Medulla oblongata (tissue), 1 donor: Measurements from ENCODE around the gene PRPF40A.
"Not testable (repeated sequence)": the region's sequence is repeated elsewhere in the genome, so short reads cannot be mapped to it uniquely, and the experiment has no call there.

Experiments
- DNase-seq: peaks from one replicate; pipeline ENCODE4 v3.0.0-alpha.2; 2015; ENCODE audit errors: extremely low spot score

The PRPF40A gene

DNA sequence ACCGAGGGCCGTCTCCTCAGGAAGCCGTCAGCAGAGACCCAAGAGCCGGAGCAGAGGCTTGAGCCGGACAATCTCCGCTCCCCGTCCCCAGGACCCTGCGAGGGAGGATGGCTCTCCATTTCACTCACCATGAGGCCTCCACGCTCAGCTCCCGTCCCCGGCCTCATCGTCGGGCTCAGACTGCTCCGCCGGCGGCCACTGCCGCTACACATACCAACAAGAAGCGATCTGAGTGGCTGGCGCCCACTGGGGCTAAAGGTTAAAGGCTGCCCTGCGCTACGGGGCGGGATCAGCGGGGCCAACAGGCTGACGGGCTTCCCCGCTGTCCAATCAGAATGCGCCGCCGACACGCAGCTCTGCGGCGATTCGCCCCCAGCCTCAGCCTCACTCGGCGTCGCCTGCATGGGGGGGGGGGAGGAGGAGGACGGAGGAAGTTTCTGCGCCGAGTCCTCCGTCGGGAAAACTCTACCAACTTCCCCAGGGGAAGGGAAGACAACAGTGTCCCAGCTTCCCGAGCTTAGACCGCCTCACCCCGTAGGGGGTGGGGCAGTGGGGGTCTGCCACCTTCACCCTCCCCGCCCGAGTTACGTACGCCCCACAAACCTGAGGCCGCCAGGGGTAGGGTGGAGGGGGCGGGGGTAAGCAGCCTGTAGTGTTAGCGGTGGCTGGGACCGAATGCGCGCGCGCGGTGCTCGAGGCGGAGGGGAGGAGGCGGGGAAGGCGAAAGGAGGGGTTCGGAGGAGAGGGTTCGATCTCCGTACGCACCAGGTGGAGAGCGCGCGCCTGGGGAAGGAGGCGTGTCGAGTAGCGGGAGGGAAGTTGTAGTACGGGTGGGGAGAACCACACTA is at the start of gene PRPF40A:
Gene PRPF40A (minus strand): TSS at position 234 of the 848 bp plus-strand sequence. CDS start 22 bp downstream, at position 212.
- DNase-seq, result peak; percentile 99

DNA sequence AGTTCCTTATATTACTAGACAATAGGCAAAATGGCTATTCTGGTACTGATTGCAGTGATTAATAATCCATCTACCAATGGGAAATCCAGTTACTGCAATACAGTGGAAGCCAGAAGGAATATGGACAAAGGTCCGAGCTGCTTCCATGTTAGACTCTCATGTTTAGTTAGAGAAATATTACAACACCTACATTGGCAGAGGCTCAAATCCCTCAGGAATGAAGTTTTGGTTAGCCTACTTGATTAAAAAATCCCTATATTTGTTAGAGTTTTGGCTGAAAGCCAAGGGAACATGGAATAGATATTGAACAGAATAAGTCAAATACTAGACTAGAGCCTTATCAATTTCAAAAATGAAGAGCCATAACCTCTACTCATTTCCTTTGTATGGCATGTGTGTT is 49.7 kb upstream of the PRPF40A start:
- DNase-seq, result no peak

DNA sequence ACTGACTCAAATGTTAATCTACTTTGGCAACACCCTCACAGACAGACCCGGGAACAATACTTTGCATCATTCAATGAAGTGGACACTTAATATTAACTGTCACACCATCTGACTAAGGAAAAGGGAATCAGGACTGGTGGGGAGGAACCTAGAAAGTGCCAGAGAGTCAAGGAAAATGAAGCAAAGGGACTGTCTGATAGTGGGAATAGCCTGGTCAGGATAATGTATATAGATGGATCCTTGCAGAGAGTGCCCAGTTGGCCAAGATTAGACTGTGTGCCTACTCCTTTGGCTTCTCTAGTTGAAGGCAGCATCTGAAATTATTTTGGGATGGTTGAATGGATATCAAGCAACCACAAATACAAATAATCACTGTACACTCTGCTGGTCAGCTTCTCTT is 46.4 kb upstream of the PRPF40A start:
- DNase-seq, result no peak

DNA sequence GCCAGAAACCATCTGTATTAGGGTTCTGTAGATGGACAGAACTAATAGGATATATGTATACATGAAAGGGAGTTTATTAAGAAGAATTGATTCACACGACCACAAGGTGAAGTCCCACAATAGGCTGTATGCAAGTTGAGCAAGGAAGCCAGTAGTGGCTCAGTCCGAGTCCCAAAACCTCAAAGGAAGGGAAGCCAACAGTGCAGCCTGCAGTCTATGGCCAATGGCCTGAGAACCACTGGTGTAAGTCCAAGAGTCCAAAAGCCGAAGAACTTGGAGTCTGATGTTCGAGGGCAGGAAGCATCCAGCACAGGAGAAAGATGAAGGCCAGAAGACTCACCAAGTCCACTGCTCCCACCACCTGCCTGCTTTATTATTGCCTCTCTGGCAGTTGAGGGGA is 45.9 kb upstream of the PRPF40A start:
- not testable (repeated sequence) for DNase-seq

DNA sequence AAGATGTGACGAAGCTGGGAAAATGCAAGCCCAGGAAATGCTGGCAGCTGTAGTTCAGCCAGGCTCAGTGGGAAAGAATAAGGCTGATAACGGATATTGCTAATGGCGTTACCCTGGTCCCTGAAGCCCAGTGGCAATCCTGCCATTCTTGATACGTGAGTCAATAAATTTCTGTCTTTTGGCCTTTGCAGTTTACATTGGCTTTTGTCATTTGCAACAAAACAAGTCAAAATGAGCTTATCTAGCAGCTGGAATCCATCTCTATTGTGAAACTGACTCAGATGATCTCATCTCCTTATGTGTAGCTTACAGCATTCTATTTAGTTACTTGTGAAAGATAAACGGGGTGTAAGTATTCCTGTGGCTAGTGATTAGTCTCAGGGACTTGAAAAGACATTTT is 44.9 kb upstream of the PRPF40A start:
- DNase-seq, result no peak

DNA sequence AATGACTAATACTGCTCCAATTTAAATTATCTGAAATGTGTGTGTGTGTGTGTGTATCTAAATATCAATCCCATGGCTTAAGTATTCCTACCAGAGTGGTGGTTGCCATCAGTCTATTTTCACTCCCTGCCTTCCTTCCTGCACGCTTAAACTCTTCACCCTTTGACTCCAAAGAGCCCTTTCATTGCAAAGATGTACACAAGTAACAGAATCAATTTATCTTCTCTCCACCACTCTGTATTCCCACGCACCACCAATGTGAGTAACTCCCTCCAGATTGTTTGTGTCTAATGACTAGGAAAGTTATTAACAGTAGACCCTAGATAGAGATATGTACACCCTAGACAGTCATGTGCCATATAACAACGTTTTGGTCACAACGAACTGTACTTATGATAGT is 44.0 kb upstream of the PRPF40A start:
- DNase-seq, result no peak

DNA sequence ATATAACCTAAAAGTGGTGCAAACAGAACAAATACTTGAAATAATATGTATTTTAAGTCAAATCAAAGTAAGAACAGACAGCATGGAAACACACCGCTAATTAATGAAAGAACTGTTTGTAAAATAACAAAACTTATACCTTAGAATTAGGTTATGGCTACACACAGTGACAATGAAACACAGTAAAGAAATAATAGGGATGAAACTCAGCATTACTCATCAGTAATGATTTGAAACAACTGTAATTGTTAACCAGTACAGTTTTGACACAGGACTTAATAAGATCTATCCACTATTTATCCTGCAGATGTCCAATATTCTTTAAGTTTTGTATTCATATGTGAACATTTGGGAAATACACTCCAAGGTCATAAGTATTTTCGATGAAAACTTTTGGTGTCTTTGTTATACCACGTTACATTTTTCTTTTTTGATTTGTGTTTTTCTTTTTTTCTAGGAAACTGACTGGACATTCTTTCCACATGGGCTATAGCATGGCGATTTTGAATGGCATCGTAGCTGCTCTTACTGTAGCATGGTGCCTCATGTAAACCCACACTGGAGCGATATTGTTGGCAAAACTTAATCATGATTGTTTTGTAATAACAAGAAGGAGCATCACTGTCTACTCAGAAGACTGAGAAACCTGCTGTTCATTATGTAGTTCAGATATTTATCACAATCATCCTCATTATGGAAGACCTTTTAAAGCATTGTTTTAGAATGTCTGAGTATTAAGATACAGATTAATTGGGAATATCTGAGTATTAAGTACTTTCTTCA is 42.2 kb upstream of the PRPF40A start:
- DNase-seq, result no peak

DNA sequence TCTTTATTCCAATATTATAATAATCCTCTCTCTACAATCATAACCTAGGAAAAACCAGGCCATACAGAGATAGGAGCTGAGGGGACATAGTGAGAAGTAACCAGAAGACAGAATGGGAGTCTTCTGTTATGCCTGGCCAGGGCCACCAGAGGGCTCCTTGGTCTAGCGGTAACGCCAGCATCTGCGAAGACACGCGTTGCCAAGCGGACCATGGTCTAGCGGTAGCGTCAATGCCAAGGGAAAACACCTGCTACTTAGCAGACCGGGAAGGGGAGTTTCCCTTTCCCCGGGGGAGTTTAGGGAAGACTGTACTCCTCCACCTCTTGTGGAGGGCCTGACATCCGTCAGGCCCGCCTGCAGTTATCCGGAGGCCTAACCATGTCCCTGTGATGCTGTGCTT is 37.8 kb upstream of the PRPF40A start:
- no peak for DNase-seq

DNA sequence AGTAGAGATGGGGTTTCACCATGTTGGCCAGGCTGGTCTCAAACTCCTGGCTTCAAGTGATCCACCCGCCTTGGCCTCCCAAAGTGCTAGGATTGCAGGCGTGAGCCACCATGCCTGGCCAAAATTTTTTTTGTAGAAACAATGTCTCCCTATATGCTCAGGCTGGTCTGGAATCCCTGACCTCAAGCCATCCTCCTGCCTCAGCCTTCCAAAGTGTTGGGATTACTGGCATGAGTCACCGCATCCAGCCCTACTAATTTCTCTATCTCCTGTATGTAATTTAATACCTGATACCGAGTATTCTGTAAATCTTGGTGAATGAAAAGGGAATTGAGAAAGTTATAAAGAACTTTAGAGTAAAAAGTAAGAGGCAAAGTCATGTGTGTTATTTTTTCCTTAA is 30.5 kb upstream of the PRPF40A start:
- not testable (repeated sequence) for DNase-seq

DNA sequence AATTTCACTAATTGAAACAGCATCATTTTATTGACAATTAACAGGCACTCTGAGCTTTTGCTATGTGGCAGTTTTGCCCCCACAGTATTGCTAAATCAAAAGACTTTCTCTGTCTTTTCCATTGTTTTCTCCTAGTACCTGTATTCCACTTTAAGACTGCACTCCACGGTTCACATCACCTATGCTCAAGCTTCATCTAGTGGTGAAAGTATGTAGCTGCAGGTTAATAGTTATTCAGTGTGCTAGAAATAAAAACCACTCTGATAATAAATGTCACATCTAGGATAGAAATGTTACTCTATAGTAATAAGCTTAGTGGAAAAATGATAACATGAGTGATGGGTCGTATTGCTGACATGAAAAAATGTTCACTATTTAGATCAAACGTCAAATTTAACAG is 25.7 kb upstream of the PRPF40A start:
- no peak for DNase-seq

DNA sequence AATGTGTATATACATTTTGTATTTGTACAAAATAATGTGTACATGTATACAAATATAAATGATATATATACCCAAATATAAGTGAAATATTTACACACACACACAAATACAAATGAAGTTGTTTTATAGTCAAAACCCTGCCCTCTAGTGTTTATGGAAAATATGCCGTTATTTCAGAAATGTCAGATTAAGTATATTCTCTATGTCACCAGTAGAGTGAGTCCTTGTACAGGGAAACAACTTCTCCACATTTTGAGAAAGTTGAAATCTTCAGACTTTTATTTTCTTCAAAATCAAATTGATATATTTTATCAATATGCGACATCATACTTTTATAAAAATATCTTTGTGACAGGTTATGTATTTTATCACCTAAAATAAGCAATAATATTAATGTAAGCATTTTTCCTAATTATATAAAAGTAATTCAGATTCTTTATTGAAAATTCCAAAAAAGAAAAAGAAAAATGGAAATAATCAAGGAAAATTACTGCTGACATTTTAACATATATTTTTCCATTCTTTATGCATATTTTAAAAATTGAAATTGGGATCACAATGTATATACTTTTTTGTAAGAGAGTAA is 23.6 kb upstream of the PRPF40A start:
- peak; percentile 72 for DNase-seq

DNA sequence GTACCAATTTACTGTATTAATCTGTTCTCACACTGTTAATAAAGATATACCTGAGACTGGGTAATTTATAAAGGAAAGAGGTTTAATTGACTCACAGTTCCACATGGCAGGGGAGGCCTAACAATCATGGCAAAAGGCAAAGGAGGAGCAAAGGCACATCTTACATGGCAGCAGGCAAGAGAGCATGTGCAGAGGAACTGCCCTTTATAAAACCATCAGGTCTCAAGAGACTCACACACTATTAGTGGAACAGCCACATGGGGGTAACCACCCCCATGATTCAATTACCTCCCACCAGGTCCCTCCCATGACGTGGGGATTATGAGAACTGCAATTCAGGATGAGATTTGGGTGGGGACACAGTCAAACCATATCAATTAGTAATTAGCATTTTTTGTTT is 22.4 kb upstream of the PRPF40A start:
- DNase-seq, result not testable (repeated sequence)

DNA sequence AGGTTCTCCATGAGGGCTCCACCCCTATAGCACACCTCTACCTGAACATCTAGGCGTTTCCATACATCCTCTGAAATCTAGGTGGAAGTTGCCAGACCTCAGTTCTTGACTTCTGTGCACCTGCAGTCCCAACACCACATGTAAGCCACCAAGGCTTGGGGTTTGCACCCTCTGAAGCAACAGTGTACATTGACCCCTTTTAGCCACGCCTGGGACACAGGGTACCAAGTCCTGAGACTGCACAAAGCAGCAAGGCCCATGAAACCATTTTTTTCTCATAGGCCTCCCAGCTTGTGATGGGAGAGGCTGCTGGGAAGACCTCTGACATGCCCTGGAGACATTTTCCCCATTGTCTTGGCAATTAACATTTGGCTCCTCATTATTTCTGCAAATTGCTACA is 21.2 kb upstream of the PRPF40A start:
- no peak for DNase-seq

DNA sequence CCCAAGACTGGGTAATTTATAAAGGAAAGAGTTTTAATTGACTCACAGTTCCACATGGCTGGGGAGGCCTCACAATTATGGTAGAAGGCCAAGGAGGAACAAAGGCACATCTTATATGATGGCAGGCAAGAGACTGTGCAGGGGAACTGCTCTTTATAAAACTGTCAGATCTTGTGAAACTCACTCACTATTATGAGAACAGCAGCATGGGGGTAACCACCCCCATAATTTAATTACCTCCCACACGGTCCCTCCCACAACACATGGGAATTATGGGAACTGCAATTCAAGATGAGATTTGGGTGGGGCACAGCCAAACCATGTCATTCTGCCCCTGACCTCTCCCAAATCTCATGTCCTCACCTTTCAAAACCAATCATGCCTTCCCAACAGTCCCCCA is 20.2 kb upstream of the PRPF40A start:
- DNase-seq, result not testable (repeated sequence)

DNA sequence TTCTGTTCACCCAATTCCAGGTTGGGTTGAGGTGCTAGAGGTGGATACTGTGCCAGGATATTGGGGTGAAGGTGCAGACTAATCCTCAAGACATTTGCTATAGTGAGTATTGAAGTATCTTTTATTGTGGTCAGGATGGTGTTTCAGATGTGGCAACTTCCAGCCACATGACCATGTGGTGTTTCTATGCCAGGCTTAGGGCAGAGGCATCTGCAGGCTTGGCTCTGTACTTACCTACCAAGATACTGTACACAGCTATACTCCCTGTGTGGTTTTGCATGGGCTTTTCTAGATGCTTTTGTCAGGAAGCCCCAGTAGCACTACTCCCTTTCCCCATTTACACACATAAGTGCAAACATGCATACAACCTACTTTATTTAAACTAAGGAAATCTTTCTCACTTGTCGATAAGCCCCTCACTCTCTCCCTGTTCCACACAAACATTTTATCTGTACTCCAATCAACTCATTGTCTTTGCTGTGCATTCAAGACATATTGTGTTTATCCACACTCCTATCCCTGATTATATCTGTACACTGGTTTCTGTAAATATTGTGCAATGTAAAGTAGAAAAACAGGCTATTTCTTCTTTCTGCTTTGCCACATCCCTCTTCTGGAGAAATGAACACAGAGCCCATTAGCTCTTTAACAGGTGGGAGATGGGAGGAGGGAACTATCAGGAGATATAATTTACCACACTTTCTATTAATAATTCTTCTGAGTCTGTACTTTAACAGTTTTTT is 13.5 kb upstream of the PRPF40A start:
- DNase-seq, result peak; percentile 23

DNA sequence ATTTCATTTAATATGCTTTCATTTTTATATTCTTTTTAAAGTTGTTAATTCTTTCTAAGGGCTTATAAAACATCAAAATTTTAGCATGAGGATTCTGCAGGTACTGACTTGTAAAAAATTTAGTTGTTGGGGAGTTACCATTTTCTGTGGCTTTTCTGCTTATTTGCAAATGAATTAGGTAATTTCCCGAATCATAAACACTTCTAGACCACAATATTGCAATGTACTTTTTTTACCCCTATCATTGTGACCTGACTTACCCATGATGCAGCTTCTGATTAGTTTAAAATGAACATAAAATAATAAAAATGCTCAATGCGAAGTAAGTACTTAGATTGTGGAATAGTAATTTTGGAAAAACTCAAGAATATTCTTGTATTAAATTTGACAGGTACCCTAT is 12.6 kb upstream of the PRPF40A start:
- no peak for DNase-seq

DNA sequence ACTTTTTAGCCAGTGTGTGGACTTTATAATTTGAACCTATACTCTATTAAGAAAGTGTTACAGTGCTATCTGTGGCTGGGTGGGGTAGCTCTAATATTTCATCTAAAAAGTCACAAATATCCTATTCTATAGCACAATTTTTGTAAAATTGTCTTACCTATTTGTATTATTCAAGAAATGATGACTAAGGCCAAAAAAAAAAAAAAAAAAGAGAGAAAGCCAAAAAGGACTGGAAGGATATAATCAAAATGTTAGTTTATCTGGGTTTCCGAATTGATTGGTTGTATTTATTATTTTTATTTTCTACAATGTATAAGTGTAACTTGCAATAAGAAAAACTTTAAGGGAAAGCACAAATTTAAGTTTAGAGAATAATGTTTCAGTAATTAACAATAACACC is 6.7 kb upstream of the PRPF40A start:
- DNase-seq, result no peak

DNA sequence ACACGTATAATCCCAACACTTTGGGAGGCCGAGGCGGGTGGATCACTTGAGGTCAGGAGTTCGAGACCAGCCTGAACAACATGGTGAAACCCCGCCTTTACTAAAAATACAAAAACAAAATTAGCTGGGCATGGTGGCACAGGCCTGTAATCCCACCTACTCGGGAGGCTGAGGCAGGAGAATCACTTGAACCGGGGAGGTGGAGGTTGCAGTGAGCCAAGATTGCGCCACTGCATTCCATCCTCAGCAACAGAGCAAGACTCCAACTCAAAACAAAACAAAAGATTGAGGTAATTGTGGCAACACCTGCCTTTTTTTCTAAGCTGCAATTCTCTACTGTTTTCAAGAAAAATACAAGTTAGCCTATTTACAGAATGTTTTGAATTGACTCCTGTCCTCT is 5.4 kb upstream of the PRPF40A start:
- not testable (repeated sequence) for DNase-seq

DNA sequence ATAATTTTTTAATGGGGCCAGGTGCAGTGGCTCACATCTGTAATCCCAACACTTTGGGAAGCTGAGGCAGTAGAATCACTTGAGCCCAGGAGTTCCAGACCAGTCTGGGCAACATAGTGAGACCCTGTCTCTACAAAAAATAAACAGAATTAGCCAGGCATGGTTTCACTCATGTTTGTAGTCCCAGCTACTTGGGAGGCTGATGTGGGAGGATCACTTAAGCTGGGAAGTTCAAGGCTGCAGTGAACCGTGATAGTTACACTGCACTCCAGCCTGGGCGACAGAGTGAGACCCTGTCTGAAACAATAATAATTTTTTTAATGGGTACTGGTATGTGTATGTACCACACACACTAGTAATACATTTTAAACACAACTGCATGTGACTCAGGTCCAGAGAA is 3.5 kb upstream of the PRPF40A start:
- DNase-seq, result no peak

DNA sequence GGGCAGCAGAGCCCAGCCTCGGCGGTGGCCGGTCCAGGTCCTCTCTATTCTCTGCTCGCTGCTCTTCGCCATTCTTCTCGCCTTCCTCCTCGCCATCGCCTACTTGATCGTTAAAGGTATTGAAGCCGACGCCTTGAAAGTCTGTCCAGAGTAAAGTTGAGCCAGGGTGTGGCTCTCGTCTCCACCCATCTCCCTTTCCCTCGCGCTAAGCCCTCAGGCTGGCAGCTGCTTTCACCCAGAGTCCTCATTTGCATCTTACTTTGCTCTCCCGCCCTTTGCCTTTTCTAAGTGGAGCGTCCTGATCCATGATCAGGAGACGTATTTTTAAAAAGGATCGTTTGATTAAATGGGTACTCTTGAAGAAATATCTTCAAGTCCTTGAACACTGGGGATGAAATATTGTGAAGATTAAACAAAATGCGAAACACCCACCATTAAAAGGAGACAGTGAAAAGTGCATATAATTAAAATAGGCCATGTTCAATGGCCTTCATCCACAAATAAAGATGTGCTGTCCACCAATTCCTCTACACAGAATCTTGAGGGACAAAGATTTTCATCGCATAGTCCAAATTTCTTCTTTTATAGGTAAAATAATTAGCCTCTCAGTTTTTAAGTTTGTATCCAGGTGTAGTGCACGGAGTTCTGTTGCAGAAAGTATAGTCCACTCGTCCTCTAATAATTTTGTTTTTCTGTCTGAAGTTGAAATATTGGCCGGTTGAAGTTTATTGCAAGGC is 1.8 kb upstream of the PRPF40A start:
- DNase-seq, result peak; percentile 28
